ENCODE data around the gene CORIN. TPM values are rescaled to one million over a fixed set of nuclear protein-coding genes. Genes with fewer than 3 reads are reported as not detected.

CORIN gene
- total and polyA plus RNA-seq, 4 donors: 0.13 to 1.5 (median 0.68) TPM

DNA sequence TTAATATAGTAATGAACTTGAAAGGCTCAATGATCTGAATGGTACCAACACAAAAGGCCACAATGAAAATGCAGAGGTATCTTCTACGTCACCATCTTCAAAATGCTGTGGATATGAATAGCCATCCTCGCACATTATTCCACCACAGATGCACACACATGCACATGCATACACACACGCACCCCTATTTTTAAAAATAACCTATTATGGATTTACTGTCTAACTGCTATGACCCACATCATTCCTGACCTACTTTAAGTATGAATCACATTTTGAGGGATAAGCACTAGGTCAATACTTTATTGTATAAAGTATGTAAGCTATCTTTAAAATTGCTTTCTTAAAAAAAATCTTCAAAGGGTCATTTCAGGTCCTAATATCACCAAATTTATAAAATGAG lies 24.4 kb upstream of the CORIN start:
- intact Hi-C loops (cut with DNase I): no loop called here
- Histone ChIP-seq H3K27ac (ENCODE audit: low read depth in 1 of 2, low read length in 2 of 2) (no peak overlapping the region), H3K9me3 (ENCODE audit: control insufficient read depth, low read length) (no peaks in the 10 kb centered on the region), H3K4me1 (ENCODE audit: control insufficient read depth in 1 of 2, insufficient read depth in 2 of 2, low read length in 2 of 2) (peaks cover 0 to 2% of the 10 kb centered on the region in 2 donors), H3K36me3 (ENCODE audit: control insufficient read depth in 1 of 2, insufficient read depth in 2 of 2, low read length in 1 of 2) (peaks cover 0 to 4% of the 10 kb centered on the region in 2 donors), H3K4me3 (ENCODE audit: low read length in 2 of 2) (no peak overlapping the region), H3K27me3 (ENCODE audit: control insufficient read depth in 1 of 2, insufficient read depth in 2 of 2, low read length in 1 of 2) (no peaks in the 10 kb centered on the region)
- DNase-seq (no peak), ATAC-seq (ENCODE audit: low FRiP score) (no peak)
- WGBS, 2 donors: 79 to 88% methylated on average over 3 of the region's 3 CpGs

DNA sequence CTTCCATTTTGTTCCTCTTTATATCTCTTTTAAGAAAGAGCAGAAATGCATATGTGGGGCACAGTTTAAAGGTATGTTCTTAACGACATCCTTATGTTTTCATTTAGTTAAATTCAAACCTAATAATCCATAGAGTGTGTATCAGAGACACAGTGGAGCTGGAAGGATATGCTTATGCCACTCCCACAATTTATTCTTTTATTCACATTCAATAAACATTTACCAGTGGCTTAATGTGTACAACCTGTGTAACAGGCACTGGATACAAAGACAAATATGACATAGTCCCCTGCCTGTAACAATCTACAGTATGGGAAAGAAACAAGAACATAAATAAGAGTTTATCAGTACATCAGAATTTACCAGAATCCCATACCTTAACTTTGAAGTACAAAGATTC lies 22.4 kb upstream of the CORIN start:
- WGBS, 2 donors: 99 to 100% methylated on average over 1 of the region's 1 CpG
- peaks cover 0 to 4% of the 10 kb centered on the region in 2 donors for H3K36me3 ChIP-seq (ENCODE audit: control insufficient read depth in 1 of 2, insufficient read depth in 2 of 2, low read length in 1 of 2)
- H3K27me3 ChIP-seq (ENCODE audit: control insufficient read depth in 1 of 2, insufficient read depth in 2 of 2, low read length in 1 of 2): no peaks in the 10 kb centered on the region
- ATAC-seq (ENCODE audit: low FRiP score) (no peak), DNase-seq (no peak)
- no peak overlapping the region for H3K4me3 ChIP-seq (ENCODE audit: low read length in 2 of 2)
- intact Hi-C loops (cut with DNase I): no loop called here
- no peaks in the 10 kb centered on the region for H3K9me3 ChIP-seq (ENCODE audit: control insufficient read depth, low read length)
- H3K4me1 ChIP-seq (ENCODE audit: control insufficient read depth in 1 of 2, insufficient read depth in 2 of 2, low read length in 2 of 2): peaks cover 0 to 2% of the 10 kb centered on the region in 2 donors
- no peak overlapping the region for H3K27ac ChIP-seq (ENCODE audit: low read depth in 1 of 2, low read length in 2 of 2)

DNA sequence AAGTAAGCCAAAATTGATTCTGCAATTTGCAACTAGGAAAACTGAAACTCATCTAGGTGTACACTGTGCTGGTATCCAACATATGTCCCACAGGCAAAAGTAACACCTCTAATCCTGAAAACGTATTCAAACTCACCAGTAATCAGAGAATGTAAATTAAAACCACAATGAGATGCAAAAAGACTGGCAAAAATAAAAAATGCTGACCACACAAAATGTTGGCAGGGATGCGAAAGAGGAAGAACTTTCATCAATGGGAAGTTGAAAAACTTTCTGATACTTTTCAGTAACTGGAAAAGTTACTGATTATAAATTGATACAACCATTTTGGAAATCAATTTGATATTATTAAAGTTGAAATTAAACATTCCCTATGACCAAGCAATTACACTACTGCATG lies 20.1 kb upstream of the CORIN start:
- 89 to 98% methylated on average over 2 of the region's 2 CpGs for WGBS, 2 donors
- Histone ChIP-seq H3K9me3 (ENCODE audit: control insufficient read depth, low read length) (no peaks in the 10 kb centered on the region), H3K4me3 (ENCODE audit: low read length in 2 of 2) (no peak overlapping the region), H3K4me1 (ENCODE audit: control insufficient read depth in 1 of 2, insufficient read depth in 2 of 2, low read length in 2 of 2) (no peaks in the 10 kb centered on the region), H3K27me3 (ENCODE audit: control insufficient read depth in 1 of 2, insufficient read depth in 2 of 2, low read length in 1 of 2) (no peaks in the 10 kb centered on the region), H3K36me3 (ENCODE audit: control insufficient read depth in 1 of 2, insufficient read depth in 2 of 2, low read length in 1 of 2) (peaks cover 0 to 4% of the 10 kb centered on the region in 2 donors), H3K27ac (ENCODE audit: low read depth in 1 of 2, low read length in 2 of 2) (no peak overlapping the region)
- DNase-seq (no peak), ATAC-seq (ENCODE audit: low FRiP score) (no peak)
- intact Hi-C loops (cut with DNase I): no loop called here

DNA sequence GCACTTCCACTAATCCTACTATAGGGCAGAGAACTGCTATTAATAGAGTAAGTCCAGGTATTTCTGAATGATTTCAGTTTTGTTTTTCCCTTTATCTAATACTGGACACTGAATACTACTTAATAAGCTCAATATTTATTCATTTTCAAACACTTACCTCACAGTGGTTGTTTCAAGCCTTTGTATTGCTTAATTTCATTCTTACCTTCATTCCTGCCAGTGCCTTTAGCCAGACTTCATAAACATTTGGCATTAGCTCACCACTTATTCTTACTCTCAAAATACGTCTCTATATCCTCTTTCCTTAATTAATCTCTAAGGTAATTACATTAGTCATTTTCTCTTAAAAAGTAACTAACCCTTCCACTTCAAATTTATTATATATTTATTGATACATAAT lies 18.8 kb upstream of the CORIN start:
- no peak overlapping the region for H3K4me3 ChIP-seq (ENCODE audit: low read length in 2 of 2)
- no peak overlapping the region for H3K27ac ChIP-seq (ENCODE audit: low read depth in 1 of 2, low read length in 2 of 2)
- H3K36me3 ChIP-seq (ENCODE audit: control insufficient read depth in 1 of 2, insufficient read depth in 2 of 2, low read length in 1 of 2): peaks cover 0 to 4% of the 10 kb centered on the region in 2 donors
- no peaks in the 10 kb centered on the region for H3K27me3 ChIP-seq (ENCODE audit: control insufficient read depth in 1 of 2, insufficient read depth in 2 of 2, low read length in 1 of 2)
- DNase-seq: no peak
- H3K9me3 ChIP-seq (ENCODE audit: control insufficient read depth, low read length): no peaks in the 10 kb centered on the region
- H3K4me1 ChIP-seq (ENCODE audit: control insufficient read depth in 1 of 2, insufficient read depth in 2 of 2, low read length in 2 of 2): no peaks in the 10 kb centered on the region
- no peak for ATAC-seq (ENCODE audit: low FRiP score)
- 81 to 87% methylated on average over 1 of the region's 1 CpG for WGBS, 2 donors
- intact Hi-C loops (cut with DNase I): no loop called here

DNA sequence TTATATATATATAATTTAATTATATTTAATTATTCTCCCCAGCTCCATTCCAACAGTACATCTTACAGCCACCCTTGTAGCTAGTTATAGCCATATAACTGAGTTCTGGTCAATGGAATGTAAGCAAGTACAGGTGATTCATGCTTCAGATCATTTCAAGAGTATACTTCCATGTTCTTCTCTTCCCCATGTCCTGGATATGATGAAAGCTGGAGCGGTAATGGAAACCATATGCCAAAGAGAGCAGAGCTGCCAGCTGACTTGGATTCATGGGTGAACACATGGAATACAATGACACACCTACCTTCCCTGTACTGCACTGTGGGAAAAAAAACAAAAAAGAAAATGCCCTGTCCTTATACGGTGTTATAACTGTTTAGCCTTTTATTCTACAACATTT lies 17.5 kb upstream of the CORIN start:
- intact Hi-C loops (cut with DNase I): no loop called here
- ATAC-seq (ENCODE audit: low FRiP score) (no peak), DNase-seq (no peak)
- peaks cover 0 to 2% of the 10 kb centered on the region in 2 donors for H3K36me3 ChIP-seq (ENCODE audit: control insufficient read depth in 1 of 2, insufficient read depth in 2 of 2, low read length in 1 of 2)
- H3K4me3 ChIP-seq (ENCODE audit: low read length in 2 of 2): no peak overlapping the region
- WGBS, 2 donors: 92 to 100% methylated on average over 2 of the region's 2 CpGs
- H3K27ac ChIP-seq (ENCODE audit: low read depth in 1 of 2, low read length in 2 of 2): no peak overlapping the region
- H3K9me3 ChIP-seq (ENCODE audit: control insufficient read depth, low read length): no peaks in the 10 kb centered on the region
- H3K27me3 ChIP-seq (ENCODE audit: control insufficient read depth in 1 of 2, insufficient read depth in 2 of 2, low read length in 1 of 2): no peaks in the 10 kb centered on the region
- H3K4me1 ChIP-seq (ENCODE audit: control insufficient read depth in 1 of 2, insufficient read depth in 2 of 2, low read length in 2 of 2): no peaks in the 10 kb centered on the region

DNA sequence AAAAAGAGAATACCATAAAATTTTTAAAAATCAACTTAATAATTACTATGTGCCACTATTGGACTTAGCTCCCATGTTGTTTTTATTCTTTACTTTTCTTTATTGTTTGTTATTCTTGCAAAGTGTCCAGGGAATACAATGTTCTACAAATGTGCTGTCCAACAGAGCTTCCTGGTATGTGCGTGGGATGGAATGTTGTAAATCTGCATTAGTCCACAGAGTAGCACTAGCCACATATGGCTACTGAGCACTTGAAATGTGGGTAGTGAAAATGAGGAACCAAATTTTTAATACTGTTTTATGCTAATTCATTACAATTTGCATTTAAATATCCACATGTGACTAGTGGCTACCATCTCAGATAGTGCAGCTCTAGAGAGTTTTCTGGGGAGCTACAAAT lies 14.3 kb upstream of the CORIN start:
- H3K9me3 ChIP-seq (ENCODE audit: control insufficient read depth, low read length): no peaks in the 10 kb centered on the region
- H3K27me3 ChIP-seq (ENCODE audit: control insufficient read depth in 1 of 2, insufficient read depth in 2 of 2, low read length in 1 of 2): no peaks in the 10 kb centered on the region
- no peak overlapping the region for H3K27ac ChIP-seq (ENCODE audit: low read depth in 1 of 2, low read length in 2 of 2)
- H3K4me3 ChIP-seq (ENCODE audit: low read length in 2 of 2): no peak overlapping the region
- ATAC-seq (ENCODE audit: low FRiP score) (no peak), DNase-seq (no peak)
- no peaks in the 10 kb centered on the region for H3K36me3 ChIP-seq (ENCODE audit: control insufficient read depth in 1 of 2, insufficient read depth in 2 of 2, low read length in 1 of 2)
- WGBS, 2 donors: 71 to 77% methylated on average over 1 of the region's 1 CpG
- no peaks in the 10 kb centered on the region for H3K4me1 ChIP-seq (ENCODE audit: control insufficient read depth in 1 of 2, insufficient read depth in 2 of 2, low read length in 2 of 2)
- intact Hi-C loops (cut with DNase I): no loop called here

DNA sequence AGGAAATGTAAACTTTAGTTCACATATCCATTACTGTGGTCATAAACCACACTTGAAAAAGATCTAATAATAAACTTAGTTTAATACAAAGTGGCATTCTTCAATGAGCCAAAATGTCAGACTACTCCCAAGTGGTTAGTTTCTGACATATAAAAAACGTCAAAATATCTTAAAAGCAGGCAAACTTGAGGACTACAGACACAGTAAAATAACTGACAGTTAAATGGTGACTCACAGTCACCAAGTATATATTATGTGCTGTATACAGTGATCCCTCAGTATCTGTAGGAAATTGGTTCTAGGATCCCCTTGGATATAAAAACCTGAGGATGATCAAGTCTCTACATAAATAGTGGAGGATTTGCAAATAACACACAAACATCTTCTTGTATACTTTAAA lies 11.6 kb upstream of the CORIN start:
- intact Hi-C loops (cut with DNase I): no loop called here
- no peak overlapping the region for H3K27ac ChIP-seq (ENCODE audit: low read depth in 1 of 2, low read length in 2 of 2)
- no peaks in the 10 kb centered on the region for H3K4me1 ChIP-seq (ENCODE audit: control insufficient read depth in 1 of 2, insufficient read depth in 2 of 2, low read length in 2 of 2)
- no peak overlapping the region for H3K4me3 ChIP-seq (ENCODE audit: low read length in 2 of 2)
- H3K27me3 ChIP-seq (ENCODE audit: control insufficient read depth in 1 of 2, insufficient read depth in 2 of 2, low read length in 1 of 2): no peaks in the 10 kb centered on the region
- H3K36me3 ChIP-seq (ENCODE audit: control insufficient read depth in 1 of 2, insufficient read depth in 2 of 2, low read length in 1 of 2): no peaks in the 10 kb centered on the region
- ATAC-seq (ENCODE audit: low FRiP score) (no peak), DNase-seq (no peak)
- H3K9me3 ChIP-seq (ENCODE audit: control insufficient read depth, low read length): no peaks in the 10 kb centered on the region
- WGBS, 2 donors: 11 to 26% methylated on average over 1 of the region's 1 CpG

DNA sequence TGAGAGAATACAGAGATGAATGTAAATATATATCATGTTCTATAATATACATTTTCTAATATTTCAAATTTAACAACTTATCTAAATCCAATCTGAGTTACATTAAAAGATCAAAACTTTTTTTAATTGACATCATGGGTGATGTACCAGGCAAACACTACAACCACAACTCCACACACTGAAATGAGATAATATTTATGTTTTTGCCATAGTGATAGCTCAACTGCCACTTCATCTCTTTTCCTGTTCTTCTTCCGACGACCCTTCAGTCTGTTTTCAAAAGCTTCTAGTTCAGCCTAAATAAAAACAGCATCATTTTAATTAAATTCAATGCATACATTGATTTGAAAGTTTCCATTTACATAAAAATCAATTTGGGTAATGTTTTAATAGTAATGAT lies 10.2 kb upstream of the CORIN start:
- DNase-seq: no peak
- 80 to 91% methylated on average over 2 of the region's 2 CpGs for WGBS, 2 donors
- Histone ChIP-seq H3K27me3 (ENCODE audit: control insufficient read depth in 1 of 2, insufficient read depth in 2 of 2, low read length in 1 of 2) (no peaks in the 10 kb centered on the region), H3K4me1 (ENCODE audit: control insufficient read depth in 1 of 2, insufficient read depth in 2 of 2, low read length in 2 of 2) (no peaks in the 10 kb centered on the region), H3K27ac (ENCODE audit: low read depth in 1 of 2, low read length in 2 of 2) (no peak overlapping the region), H3K36me3 (ENCODE audit: control insufficient read depth in 1 of 2, insufficient read depth in 2 of 2, low read length in 1 of 2) (no peaks in the 10 kb centered on the region), H3K4me3 (ENCODE audit: low read length in 2 of 2) (no peak overlapping the region), H3K9me3 (ENCODE audit: control insufficient read depth, low read length) (no peaks in the 10 kb centered on the region)
- no peak for ATAC-seq (ENCODE audit: low FRiP score)
- intact Hi-C loops (cut with DNase I): no loop called here

DNA sequence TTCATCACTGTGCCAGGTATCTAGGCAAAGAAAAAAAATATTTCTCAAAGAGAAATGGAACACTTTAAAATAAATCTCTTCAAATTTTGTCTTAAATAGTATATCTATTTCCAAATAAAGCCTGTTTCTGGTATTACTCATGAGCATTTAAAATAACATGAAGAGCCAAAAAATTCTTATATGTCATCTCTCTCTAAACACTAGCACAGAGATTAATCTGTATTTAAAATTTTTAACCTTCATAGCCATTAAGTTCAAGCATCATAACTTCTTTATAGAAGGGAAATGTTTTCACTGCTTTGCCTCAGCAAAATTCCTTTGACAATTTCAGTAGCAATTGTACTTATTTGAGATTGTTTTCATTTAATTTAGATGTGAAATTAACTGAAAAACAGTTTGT lies 5.1 kb upstream of the CORIN start:
- Histone ChIP-seq H3K9me3 (ENCODE audit: control insufficient read depth, low read length) (no peaks in the 10 kb centered on the region), H3K27me3 (ENCODE audit: control insufficient read depth in 1 of 2, insufficient read depth in 2 of 2, low read length in 1 of 2) (no peaks in the 10 kb centered on the region), H3K4me3 (ENCODE audit: low read length in 2 of 2) (no peak overlapping the region), H3K4me1 (ENCODE audit: control insufficient read depth in 1 of 2, insufficient read depth in 2 of 2, low read length in 2 of 2) (no peaks in the 10 kb centered on the region), H3K27ac (ENCODE audit: low read depth in 1 of 2, low read length in 2 of 2) (no peak overlapping the region), H3K36me3 (ENCODE audit: control insufficient read depth in 1 of 2, insufficient read depth in 2 of 2, low read length in 1 of 2) (no peaks in the 10 kb centered on the region)
- DNase-seq (no peak), ATAC-seq (ENCODE audit: low FRiP score) (no peak)
- intact Hi-C loops (cut with DNase I): no loop called here
